Testis (tissue), 2 donors: ENCODE data around the gene WBP2.

Source experiments
- POLR2A ChIP-seq: fragments of 450-650 bp; IDR thresholded peaks from one replicate; pipeline ENCODE4 v1.6.1; 2017; ENCODE audit warnings: antibody characterized with exemption, mild to moderate bottlenecking, moderate library complexity
- TF ChIP-seq, protein P1 (sequence below), 3 experiments: fragments of 450-650 bp in 2 of 3; fragments of 200-600 bp in 1 of 3; sonication (generic) in 1 of 3; IDR thresholded peaks; one replicate each; pipeline ENCODE4 v1.5.1; 2016 to 2019; ENCODE audit warnings: antibody characterized with exemption in 3 of 3, mild to moderate bottlenecking in 2 of 3, moderate library complexity in 1 of 3

GRCh38 chr17:75836605-75837004, 18.5 kb downstream of the WBP2 start:
- TF ChIP-seq, protein P1, sequence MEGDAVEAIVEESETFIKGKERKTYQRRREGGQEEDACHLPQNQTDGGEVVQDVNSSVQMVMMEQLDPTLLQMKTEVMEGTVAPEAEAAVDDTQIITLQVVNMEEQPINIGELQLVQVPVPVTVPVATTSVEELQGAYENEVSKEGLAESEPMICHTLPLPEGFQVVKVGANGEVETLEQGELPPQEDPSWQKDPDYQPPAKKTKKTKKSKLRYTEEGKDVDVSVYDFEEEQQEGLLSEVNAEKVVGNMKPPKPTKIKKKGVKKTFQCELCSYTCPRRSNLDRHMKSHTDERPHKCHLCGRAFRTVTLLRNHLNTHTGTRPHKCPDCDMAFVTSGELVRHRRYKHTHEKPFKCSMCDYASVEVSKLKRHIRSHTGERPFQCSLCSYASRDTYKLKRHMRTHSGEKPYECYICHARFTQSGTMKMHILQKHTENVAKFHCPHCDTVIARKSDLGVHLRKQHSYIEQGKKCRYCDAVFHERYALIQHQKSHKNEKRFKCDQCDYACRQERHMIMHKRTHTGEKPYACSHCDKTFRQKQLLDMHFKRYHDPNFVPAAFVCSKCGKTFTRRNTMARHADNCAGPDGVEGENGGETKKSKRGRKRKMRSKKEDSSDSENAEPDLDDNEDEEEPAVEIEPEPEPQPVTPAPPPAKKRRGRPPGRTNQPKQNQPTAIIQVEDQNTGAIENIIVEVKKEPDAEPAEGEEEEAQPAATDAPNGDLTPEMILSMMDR (IDR thresholded peaks at IDR 0.05), result no peak
- no peak for TF ChIP-seq POLR2A
